ENCODE measurements around the gene RHEB.

RHEB gene

DNA sequence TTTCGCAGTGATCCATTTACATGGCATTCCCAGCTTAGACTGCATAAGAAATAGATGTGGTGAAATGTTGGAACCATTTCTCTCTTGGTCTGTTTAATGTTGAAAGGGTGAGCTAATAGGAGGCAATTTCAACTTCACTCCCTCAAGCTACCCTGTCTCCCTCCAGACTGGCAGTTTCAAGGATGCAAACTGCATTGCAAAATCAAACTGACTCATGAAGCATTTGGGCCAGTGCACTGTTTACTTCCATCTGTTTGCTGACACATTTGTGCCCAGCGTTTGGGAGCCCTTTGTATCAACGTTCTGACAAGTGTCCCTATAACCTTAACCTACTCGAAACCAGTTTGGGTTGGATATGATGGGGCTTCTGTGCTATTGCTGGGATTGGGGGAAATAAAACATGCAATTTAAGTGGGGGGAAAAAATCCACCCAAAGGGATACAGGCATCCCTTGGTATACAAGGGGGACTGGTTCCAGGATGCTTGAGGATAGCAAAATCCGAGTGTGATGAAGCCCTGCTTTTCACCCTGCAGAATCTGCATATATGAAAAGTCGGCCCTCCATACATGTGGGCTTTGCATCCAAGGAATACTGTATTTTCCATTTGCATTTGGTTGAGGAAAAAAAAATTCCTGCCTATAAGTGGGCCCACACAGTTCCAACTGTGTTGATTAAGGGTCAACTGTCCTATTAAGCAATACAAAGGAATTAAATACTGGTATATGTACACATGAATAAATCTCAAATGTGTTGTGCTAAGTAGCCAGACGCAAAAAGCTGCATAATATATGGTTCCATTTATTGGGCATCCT is 15.6 kb downstream of the RHEB start:
- no peak for DNase-seq (ENCODE audit: low spot score)

- no peak for DNase-seq (ENCODE audit: low spot score)
Measured at GRCh38 chr7:151501676-151502075, 18.0 kb downstream of the RHEB start.

DNA sequence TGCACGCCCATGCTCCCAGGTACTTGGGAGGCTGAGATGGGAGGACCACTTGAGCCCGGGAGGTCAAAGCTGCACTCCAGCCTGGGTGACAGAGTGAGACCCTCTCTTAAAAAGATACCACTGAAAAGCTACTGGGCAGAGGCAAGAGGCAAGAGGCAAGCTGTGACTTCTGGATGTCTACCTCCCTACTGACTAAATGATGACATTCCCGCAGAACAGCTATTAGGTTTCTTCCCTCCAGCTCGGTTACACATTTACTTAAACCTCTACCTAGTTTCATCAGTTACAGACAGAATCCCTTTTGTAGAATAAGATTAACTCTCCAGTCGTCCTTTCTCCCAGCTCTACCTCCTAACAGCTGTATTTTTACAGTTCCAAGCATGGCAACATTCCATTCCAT is 21.2 kb downstream of the RHEB start:
- DNase-seq (ENCODE audit: low spot score), result no peak

- no peak for DNase-seq (ENCODE audit: low spot score)
Measured at GRCh38 chr7:151497306-151497871, 22.3 kb downstream of the RHEB start.

DNA sequence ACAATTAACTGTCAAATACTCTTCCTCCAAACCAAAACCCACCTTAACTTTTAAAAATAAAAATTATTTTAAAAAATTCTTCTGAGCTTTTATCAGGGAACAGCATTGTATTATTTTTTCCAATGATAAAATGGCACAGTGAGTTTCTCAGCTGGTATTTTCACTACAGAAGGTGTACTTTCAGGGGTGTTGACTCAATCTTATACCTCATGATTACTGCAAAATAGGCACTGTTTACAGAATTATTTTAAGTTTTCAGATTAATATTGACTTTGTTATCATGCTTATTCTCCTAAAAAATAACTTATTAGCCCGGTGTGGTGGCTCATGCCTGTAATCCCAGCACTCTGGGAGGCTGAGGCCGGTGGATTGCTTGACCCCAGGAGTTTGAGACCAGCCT is 24.3 kb downstream of the RHEB start:
- no peak for DNase-seq (ENCODE audit: low spot score)

GRCh38 chr7:151494298-151495284 is 25.1 kb downstream of the RHEB start:
- DNase-seq (ENCODE audit: low spot score), result no peak

GRCh38 chr7:151493083-151493482 is 26.6 kb downstream of the RHEB start:
- no peak for DNase-seq (ENCODE audit: low spot score)

DNA sequence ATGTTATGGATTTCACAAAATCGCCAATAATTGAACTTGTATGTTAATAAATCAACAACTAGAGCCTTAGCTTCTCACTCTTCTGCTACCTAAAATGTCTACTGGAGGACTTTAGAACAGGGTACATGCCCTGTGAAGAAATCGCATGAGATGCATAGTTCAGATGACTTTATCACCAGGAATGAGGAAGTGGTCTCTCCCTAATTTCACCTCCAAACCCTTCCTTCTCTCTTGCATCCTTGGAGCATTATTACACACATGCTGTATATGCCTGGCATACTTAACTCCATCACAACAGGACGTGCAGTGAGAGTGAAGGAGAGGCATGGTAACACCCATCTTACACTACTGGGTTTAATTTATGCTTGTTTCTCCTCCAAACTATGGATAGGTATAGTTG is 27.8 kb downstream of the RHEB start:
- DNase-seq (ENCODE audit: low spot score), result no peak

DNA sequence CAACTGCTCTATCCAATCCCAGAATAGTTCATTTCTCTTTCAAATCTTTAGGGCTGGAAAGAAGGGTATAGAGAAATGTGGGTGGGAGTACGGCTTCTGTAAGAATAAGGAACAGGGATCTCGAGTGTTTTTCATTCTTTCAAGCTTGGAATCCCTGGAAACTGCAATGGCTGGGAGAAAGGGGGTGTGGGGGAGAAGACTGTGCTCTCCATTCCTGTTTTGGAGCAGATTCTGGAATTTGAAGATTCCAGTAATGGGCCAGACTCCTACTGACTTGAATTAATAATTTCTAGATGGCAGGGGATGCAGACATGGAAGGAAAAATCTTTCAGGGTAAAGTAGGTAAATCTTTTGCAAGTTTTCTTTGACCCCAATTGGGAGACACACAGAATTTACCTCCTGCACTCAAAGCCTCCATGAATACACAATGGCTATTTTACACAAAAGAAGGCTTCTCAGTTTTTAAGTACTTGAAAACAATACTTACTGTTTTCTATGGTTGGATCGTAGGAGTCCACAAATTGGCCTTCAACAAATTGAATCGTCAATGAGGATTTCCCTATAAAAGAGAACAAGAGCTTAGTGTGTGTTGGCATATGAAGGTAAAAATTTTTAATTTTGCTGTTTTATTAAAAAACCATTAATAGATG is 29.1 kb downstream of the RHEB start:
- peak; percentile 66 for DNase-seq (ENCODE audit: low spot score)

GRCh38 chr7:151489498-151489897 is 30.2 kb downstream of the RHEB start:
- no peak for DNase-seq (ENCODE audit: low spot score)

GRCh38 chr7:151488096-151488495 is 31.6 kb downstream of the RHEB start:
- no peak for DNase-seq (ENCODE audit: low spot score)

DNA sequence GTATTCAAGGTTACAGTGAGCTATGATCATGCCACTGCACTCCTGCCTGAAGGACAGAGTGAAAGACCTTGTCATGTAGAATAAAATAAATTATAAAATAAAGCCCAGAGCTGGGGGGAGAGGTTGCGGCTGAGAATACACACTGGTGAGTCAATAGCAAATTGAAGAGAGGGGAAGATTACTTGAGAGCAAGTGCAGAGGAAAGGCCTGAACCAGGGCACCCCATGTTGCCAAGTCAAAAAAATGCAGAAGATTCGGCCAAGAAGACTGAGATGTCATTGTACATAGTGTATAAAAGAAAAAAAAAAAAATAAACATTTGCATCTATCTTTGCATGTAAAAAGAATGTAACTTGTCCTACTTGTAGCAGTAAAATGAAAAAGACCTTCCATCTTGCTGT is 32.5 kb downstream of the RHEB start:
- no peak for DNase-seq (ENCODE audit: low spot score)

GRCh38 chr7:151486074-151486473 is 33.6 kb downstream of the RHEB start:
- DNase-seq (ENCODE audit: low spot score), result no peak

GRCh38 chr7:151484971-151485707 is 34.6 kb downstream of the RHEB start:
- DNase-seq (ENCODE audit: low spot score), result no peak

GRCh38 chr7:151483711-151483983 is 36.0 kb downstream of the RHEB start:
- DNase-seq (ENCODE audit: low spot score), result no peak

GRCh38 chr7:151482883-151483710 is 36.6 kb downstream of the RHEB start:
- DNase-seq (ENCODE audit: low spot score), result no peak

GRCh38 chr7:151481650-151482505 is 37.8 kb downstream of the RHEB start:
- no peak for DNase-seq (ENCODE audit: low spot score)

DNA sequence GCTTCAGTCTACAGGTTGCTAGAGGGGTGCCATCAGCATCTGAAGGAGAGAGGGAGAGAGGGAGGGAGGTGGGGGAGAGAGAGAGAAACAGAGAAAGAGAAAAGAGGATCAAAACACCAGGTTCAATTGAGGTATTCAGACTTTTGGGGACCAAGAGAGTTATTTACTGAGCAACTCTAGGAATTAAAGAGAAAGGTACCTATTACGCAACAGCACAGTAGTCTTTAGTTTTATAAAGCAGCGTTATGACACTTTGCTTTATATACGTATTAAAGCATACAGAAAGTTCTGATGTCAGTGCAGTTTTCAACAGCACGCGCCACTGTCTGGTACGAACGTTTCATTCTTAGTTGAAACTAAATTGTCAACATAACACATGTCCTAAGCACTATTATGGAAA is 41.8 kb downstream of the RHEB start:
- DNase-seq (ENCODE audit: low spot score), result no peak

- no peak for DNase-seq (ENCODE audit: low spot score)
Measured at GRCh38 chr7:151472644-151473380, 46.9 kb downstream of the RHEB start.
